Stimulated activated CD4-positive, alpha-beta T cell treated with anti-CD3 and anti-CD28 coated beads, Interleukin-2, amount 100 ng/mL, for 24 hours (primary cell): Measurements from ENCODE around the gene TMX2.
"Not testable (repeated sequence)": the region's sequence is repeated elsewhere in the genome, so short reads cannot be mapped to it uniquely, and the experiment has no call there.

ENCODE experiments used
- DNase-seq, 2 donors: peaks; one replicate each; pipeline ENCODE4 v3.0.0-alpha.2; 2020

Gene TMX2

DNA sequence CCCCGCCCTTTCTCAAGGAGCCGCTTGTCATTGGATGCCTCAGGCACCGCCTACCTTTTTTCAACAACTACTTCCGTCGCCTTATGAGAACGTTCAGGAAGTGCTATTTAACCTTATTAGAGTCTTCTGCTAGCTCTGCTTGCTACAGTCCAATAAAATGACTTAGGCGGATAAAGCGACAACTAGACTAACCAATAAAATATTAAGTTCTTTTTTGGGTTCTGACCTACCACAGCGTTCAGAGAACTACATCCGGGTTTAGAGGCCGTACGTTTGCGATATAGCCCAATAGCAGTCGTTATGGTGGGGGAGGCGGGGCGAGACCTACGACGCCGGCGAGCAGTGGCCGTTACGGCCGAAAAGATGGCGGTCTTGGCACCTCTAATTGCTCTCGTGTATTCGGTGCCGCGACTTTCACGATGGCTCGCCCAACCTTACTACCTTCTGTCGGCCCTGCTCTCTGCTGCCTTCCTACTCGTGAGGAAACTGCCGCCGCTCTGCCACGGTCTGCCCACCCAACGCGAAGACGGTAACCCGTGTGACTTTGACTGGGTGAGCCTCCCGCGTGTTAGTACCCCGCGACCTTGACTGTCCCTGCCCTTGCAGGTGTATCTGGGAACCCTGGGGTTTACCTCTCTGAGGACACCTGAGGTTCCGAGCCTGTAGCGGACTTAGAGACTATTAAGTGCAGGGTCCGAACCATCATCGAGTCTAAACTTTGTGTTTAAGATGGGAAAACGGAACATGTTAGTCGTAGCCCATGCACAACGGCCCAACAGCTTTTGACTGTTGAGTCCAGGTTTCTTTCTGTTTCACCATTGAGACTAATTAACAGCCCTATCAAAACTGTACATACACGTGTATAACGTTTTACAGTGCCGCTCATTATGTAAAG, at the start of gene TMX2:
Gene TMX2, plus strand, starts transcription at position 338 of the 895 bp plus-strand sequence. Its CDS starts 26 bp downstream, at position 364.
- peak; percentile 90 to 92 for DNase-seq

DNA sequence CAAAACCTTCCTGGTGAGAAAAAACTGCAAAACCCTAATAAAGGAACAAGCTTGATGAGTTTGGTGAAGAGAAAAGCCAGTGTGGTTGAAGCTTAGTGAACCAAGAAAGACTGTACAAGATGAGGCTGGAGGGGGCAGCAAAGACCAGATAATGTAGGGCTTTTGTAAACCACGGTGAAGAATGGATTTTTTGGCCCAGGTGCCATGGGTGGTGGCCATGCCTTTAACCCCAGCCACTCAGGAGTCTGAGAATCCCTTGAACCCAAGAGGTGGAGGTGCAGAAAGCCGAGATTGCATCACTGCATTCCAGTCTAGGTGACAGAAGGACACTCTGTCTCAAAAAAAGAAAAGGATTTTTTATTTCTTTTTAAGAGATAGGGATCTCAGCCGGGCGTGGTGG, 49.5 kb upstream of the TMX2 start:
- DNase-seq, result no peak

- DNase-seq, result no peak
These were observed 48.4 kb upstream of the TMX2 start for GRCh38 chr11:57663975-57664374.

DNA sequence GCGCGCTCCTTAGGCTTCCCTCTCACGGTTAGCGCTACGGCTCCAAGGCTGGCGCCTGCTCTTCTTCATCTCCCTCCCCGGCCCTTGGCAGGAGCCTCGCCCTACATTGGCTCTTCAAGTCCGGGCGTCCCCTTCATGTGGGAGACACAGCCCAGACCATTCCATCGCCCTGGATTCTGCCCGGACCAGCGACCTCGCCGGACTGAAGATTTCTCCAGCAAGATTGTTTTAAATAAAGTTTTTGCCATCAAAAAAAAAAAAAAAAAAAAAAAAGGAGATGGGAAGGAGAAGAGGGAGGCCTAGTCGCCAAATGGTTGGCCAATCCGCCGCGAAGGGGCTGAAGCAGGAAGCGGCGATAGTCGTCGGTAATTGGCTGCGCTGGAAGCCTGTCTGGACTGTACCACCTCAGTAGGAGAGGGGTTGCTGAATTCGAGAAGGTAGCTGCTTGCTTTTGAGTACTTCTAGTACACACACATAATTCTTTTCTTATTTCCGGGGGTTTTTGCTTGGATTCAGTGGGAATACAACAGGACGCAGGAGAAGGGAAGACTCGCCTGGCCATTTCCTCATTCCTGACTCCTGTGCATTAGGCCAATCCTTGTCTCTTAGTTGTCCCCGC, 45.2 kb upstream of the TMX2 start:
- DNase-seq, result peak; percentile 86 to 90

DNA sequence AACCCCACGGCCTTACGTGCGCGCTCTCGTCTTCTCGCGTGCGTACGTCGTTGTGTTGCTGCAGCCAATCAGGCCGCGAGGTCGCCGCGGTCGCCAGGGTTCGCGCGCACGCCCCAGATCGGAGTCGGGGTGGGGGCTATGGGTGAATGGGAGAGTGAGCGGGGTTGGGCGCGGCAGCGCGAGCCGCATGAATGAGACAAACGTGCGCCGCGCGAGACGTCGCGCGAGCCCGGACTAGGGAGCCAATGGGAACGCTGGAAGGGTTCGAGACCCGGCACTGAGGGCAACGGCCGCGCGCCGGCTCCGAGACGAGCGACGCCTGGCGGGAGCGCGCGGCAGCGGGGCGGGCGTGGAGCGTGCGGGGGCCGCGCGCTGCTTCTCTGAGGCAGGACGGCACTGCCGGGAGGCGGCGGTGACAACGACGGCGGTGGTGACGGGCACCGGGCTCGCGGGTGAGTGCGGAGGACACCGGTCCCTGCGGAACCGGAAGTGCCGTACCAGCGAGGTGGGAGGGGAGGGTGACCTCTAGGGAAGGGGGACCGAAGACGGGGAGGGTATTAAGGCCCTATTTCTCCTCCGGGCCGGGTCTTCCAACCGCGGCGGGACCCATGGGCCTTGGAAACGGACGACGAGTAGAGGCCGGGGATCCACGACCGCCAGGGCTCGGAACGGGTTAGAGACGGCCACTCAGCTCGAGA, 44.5 kb upstream of the TMX2 start, which contains the start of gene ZDHHC5:
Gene ZDHHC5, plus strand, starts transcription at position 379 of the 698 bp plus-strand sequence. CDS start 4,977 bp downstream, outside the sequence.
- DNase-seq, result peak; percentile 98 to 99

- DNase-seq, result peak in 1 of 2 donors; percentile 55
These were observed 44.0 kb upstream of the TMX2 start for GRCh38 chr11:57668434-57668782.

DNA sequence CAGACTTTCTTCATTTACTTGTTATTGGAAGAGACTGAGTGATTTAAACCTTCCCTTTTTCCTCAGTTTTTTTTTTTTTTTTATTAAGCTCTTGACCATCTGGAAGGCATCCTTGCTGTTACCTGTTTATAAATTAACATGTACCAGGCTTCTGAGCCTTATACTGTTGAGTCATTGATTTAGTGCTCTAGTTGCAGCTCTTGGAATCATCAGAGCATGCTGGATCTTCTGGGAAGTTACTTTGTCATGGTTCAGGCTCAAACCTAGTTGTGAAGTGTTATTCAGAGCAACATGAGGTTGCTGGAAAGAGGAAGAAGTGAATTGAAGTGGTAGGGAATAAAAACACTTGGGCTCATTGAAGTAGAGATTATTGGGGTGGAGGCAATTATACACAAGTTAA, 38.1 kb upstream of the TMX2 start:
- no peak for DNase-seq

- no peak for DNase-seq
These were observed 37.0 kb upstream of the TMX2 start for GRCh38 chr11:57675176-57675941.

GRCh38 chr11:57679396-57679795, 33.0 kb upstream of the TMX2 start:
- DNase-seq, result no peak

DNA sequence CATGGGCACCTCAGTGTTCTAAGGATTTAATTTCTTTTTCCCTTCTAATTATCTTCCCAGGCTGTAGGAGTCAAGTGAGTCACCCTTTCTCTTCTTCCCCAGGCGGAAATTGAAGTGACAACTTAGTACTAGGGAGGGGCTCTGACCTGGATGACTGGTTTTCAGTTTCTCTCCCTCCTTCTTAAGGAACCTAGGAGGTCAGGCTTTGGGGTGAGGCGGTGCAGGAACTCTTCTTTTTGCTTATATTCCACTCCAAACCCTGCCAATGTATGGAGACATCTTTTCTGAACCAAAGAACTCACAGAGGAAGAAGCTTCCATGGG, 31.9 kb upstream of the TMX2 start:
- no peak for DNase-seq

- no peak for DNase-seq
These were observed 31.2 kb upstream of the TMX2 start for GRCh38 chr11:57681168-57681567.

DNA sequence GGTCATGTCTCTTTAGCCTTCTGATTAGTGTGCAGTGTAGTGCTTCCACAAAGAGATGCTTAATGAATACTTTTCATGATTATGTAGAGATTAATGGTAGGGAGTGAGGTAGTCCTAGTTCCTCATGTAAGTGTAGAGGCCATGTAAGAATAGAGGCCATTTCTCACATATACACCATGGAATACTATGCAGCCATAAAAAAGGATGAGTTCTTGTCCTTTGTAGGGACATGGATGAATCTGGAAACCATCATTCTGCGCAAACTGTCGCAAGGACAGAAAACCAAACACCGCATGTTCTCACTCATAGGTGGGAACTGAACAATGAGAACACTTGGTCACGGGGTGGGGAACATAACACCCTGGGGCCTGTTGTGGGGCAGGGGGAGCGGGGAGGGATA, 21.9 kb upstream of the TMX2 start:
- not testable (repeated sequence) for DNase-seq

GRCh38 chr11:57698843-57699365, 13.5 kb upstream of the TMX2 start:
- DNase-seq, result no peak

DNA sequence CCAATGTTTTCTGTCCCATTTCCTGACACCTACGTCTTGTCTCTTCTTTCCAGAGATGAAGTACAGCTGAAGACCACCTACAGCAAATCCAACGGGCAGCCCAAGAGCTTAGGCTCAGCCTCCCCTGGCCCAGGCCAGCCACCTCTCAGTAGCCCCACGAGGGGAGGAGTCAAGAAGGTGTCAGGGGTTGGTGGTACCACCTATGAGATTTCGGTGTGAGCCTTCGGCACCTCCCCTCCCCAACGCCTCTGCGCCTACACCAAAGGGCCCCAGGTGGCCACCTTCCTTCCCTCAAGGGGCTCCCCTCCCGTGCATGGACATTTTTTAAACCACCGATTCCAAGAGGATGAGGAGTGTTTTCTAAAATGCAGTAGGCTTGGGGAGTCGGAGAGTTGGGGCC, 12.6 kb upstream of the TMX2 start:
- no peak for DNase-seq

DNA sequence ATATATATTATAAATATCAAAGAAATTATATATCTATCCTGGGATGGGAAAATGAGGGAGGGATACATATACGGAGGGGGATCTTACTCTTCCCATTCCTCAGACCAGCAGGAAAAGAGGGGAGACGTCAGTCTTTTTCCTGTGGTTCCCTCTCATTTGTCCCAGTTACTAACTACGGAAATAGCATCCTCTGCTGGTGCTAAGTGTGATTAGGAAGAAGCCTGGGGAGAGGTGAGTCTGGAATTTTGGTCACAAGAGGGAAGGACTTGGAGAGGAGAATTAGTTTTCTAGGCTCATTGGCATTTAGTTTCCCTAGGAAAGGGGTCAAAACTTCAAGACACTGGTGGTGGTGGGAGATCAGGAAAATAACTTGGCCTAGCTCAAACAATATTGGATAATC, 12.0 kb upstream of the TMX2 start:
- no peak for DNase-seq

GRCh38 chr11:57703341-57703740, 9.1 kb upstream of the TMX2 start:
- no peak for DNase-seq

DNA sequence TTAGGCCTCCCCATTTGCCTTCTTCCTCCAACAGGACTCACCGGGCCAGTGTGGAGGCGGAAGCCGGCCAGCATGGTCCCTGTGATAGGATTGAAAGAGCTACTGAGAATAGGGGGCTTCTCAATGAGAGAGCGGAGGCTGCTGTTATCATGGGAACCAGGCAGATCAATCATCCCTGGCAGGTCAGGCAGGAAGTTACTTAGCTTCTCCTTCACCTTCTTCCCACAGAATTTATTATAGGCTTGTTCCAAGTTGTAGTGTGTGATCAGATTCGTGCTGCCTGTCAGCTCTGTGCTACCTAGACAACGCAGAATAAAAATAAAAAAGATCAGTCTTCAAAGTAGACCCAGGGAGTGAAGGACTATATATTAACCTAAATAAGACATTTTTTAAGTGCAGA, 7.5 kb upstream of the TMX2 start:
- no peak for DNase-seq

- DNase-seq, result not testable (repeated sequence)
These were observed 7.0 kb upstream of the TMX2 start for GRCh38 chr11:57705432-57705831.

- no peak for DNase-seq
These were observed 2.5 kb upstream of the TMX2 start for GRCh38 chr11:57709802-57710367.

- DNase-seq, result peak; percentile 73 to 81
These were observed 758 bp upstream of the TMX2 start, which contains the start of gene MED19 for GRCh38 chr11:57711414-57712255. Gene MED19 (minus strand): TSS chr11:57712215. CDS start chr11:57712179, 36 bp downstream.

DNA sequence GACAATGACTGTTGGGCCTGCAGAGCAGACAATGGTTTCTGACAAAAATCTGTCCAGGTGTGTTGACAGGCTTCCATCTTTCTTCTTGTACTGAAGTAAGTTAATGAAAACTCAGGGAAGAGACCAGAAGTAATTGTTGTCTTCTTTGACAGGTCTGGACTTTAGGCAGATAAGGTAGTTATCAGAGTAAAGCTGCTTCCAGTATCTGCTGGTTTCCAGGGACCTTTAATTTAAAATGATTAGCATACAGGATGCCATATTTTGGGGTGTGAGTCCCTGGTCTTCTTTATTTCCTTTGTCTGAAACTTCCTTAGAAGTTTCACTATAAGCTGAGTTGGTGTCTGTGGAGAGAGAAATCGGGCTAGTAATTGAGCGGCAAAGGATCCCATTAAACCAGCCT, 1.4 kb downstream of the TMX2 start:
- DNase-seq, result no peak
